Measurements from ENCODE around the gene ARRB1.

DNA sequence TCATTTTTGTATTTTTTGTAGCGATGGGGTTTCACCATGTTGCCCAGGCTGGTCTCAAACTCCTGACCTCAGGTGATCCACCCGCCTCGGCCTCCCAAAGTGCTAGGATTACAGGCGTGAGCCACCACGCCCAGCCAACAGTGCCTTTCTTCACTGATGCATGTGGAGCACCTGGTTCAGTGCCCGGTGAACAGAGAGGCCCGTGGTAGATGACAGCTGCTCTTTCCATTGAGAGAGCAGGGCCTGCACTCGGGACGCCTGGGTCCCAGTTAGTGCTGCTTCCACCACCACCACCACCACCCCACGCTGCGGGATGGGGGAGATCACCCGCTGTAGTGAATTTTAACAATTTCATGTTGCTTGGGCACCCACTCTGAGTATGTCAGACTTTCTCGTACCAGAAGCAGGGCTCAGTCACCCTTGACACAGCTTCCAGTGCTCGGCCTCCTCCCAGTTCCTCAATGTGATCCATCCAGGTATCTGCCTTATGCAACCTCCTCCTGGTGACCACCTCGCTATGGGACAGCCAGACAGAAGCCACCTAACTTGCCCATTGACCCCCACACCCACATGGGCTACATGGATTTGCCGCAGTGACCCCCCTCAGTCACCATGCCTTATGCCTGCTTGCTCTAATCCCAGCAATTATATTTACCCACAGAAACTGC is 36.6 kb downstream of the ARRB1 start:
- TF ChIP-seq, protein P1, sequence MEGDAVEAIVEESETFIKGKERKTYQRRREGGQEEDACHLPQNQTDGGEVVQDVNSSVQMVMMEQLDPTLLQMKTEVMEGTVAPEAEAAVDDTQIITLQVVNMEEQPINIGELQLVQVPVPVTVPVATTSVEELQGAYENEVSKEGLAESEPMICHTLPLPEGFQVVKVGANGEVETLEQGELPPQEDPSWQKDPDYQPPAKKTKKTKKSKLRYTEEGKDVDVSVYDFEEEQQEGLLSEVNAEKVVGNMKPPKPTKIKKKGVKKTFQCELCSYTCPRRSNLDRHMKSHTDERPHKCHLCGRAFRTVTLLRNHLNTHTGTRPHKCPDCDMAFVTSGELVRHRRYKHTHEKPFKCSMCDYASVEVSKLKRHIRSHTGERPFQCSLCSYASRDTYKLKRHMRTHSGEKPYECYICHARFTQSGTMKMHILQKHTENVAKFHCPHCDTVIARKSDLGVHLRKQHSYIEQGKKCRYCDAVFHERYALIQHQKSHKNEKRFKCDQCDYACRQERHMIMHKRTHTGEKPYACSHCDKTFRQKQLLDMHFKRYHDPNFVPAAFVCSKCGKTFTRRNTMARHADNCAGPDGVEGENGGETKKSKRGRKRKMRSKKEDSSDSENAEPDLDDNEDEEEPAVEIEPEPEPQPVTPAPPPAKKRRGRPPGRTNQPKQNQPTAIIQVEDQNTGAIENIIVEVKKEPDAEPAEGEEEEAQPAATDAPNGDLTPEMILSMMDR (IDR thresholded peaks at IDR 0.05): no peak
- no peak for TF ChIP-seq POLR2A (IDR thresholded peaks at IDR 0.05)
